Glutamatergic neuron (in vitro differentiated cells): ENCODE measurements around the gene PTPRN2. TPM values are rescaled to one million over a fixed set of nuclear protein-coding genes. Genes with fewer than 3 reads are reported as not detected.

ENCODE experiments used
- DNase-seq: peaks from one replicate; pipeline ENCODE4 v3.0.0; 2022
- H3K27ac Mint-ChIP-seq: one replicate; pipeline ENCODE4 v1.8.0; 2020; ENCODE audit warnings: mild to moderate bottlenecking, mixed read lengths, inconsistent platforms; ENCODE audit not compliant: unreplicated experiment
- H3K27me3 Mint-ChIP-seq: one replicate; pipeline ENCODE4 v1.8.0; 2020; ENCODE audit warnings: mild to moderate bottlenecking, moderate library complexity, mixed read lengths, inconsistent platforms; ENCODE audit not compliant: unreplicated experiment
- H3K36me3 Mint-ChIP-seq: one replicate; pipeline ENCODE4 v1.8.0; 2020; ENCODE audit warnings: mild to moderate bottlenecking, mixed read lengths, inconsistent platforms; ENCODE audit not compliant: unreplicated experiment
- H3K4me1 Mint-ChIP-seq: one replicate; pipeline ENCODE4 v1.8.0; 2020; ENCODE audit warnings: mild to moderate bottlenecking, low read depth, mixed read lengths, inconsistent platforms; ENCODE audit not compliant: unreplicated experiment
- H3K4me3 Mint-ChIP-seq: one replicate; pipeline ENCODE4 v1.8.0; 2020; ENCODE audit warnings: mild to moderate bottlenecking, mixed read lengths, inconsistent platforms; ENCODE audit not compliant: unreplicated experiment
- H3K9me3 Mint-ChIP-seq: one replicate; pipeline ENCODE4 v1.8.0; 2020; ENCODE audit warnings: mild to moderate bottlenecking, moderate library complexity, mixed read lengths, inconsistent platforms; ENCODE audit not compliant: unreplicated experiment
- CTCF ChIP-seq: fragments of 200-600 bp; sonication (generic); IDR thresholded peaks from one replicate; pipeline ENCODE4 v1.5.0; 2021; ENCODE audit not compliant: partially characterized antibody, unreplicated experiment
- total RNA-seq: library from RNA; stranded (reverse); fragmentation: NEBNext Ultra II Directional; extraction: Animal tissue kit (Norgen Biotek cat#: 25700); gene quantifications from one replicate; pipeline ENCODE4 v1.2.1, GENCODE V29; 2021; ENCODE audit not compliant: unreplicated experiment

PTPRN2 gene
- total RNA-seq, 1 donor from 2014 or later, result 49.0 TPM

GRCh38 chr7:157793973-157794745 lies 793.5 kb downstream of the PTPRN2 start:
- TF ChIP-seq CTCF, result no peak
- no peak overlapping the region for H3K27ac Mint-ChIP-seq
- DNase-seq, result no peak
- peak overlapping the region; percentile 1 for H3K4me3 Mint-ChIP-seq
- H3K9me3 Mint-ChIP-seq, result peaks cover 15% of the 10 kb centered on the region
- peaks cover 3% of the 10 kb centered on the region for H3K4me1 Mint-ChIP-seq
- peaks cover 8% of the 10 kb centered on the region for H3K27me3 Mint-ChIP-seq
- peaks cover 17% of the 10 kb centered on the region for H3K36me3 Mint-ChIP-seq

GRCh38 chr7:157793087-157793353 lies 794.6 kb downstream of the PTPRN2 start:
- no peak for TF ChIP-seq CTCF
- no peak for DNase-seq
- peaks cover 8% of the 10 kb centered on the region for H3K27me3 Mint-ChIP-seq
- H3K9me3 Mint-ChIP-seq, result peaks cover 12% of the 10 kb centered on the region
- H3K4me1 Mint-ChIP-seq, result peaks cover 3% of the 10 kb centered on the region
- no peak overlapping the region for H3K4me3 Mint-ChIP-seq
- H3K27ac Mint-ChIP-seq, result no peak overlapping the region
- peaks cover 11% of the 10 kb centered on the region for H3K36me3 Mint-ChIP-seq

- DNase-seq, result no peak
- TF ChIP-seq CTCF, result no peak
- Mint-ChIP-seq H3K36me3 (peaks cover 11% of the 10 kb centered on the region), H3K27ac (no peak overlapping the region), H3K4me1 (peaks cover 3% of the 10 kb centered on the region), H3K9me3 (peaks cover 9% of the 10 kb centered on the region), H3K27me3 (peaks cover 8% of the 10 kb centered on the region), H3K4me3 (no peak overlapping the region)
Observed at GRCh38 chr7:157792241-157793086, 795.2 kb downstream of the PTPRN2 start.

GRCh38 chr7:157791666-157792065 lies 796.0 kb downstream of the PTPRN2 start:
- Mint-ChIP-seq H3K4me1 (peaks cover 3% of the 10 kb centered on the region), H3K36me3 (peaks cover 11% of the 10 kb centered on the region), H3K27me3 (peaks cover 8% of the 10 kb centered on the region), H3K9me3 (peaks cover 9% of the 10 kb centered on the region), H3K4me3 (no peak overlapping the region), H3K27ac (no peak overlapping the region)
- no peak for DNase-seq
- no peak for TF ChIP-seq CTCF

GRCh38 chr7:157791261-157791660 lies 796.4 kb downstream of the PTPRN2 start:
- TF ChIP-seq CTCF, result no peak
- no peak for DNase-seq
- Mint-ChIP-seq H3K27ac (no peak overlapping the region), H3K9me3 (peaks cover 10% of the 10 kb centered on the region), H3K27me3 (peaks cover 8% of the 10 kb centered on the region), H3K4me1 (peaks cover 3% of the 10 kb centered on the region), H3K4me3 (no peak overlapping the region), H3K36me3 (peaks cover 7% of the 10 kb centered on the region)
